Gastrocnemius medialis (tissue), 4 donors: Measurements from ENCODE around the gene TMSB4X. TPM values are rescaled to one million over a fixed set of nuclear protein-coding genes. Genes with fewer than 3 reads are reported as not detected.

Experiments
- ATAC-seq, 2 donors: fragments of 150-250 bp; one replicate each; pipeline ENCODE4 v1.9.1; 2016
- DNase-seq, 2 donors: peaks; one replicate each; pipeline ENCODE4 v3.0.0-alpha.2; 2019
- H3K27ac ChIP-seq, 4 donors: fragments of 200-600 bp; sonication (generic); 1 replicate in 1 of 4; 2 replicates in 3 of 4; pipeline ENCODE4 v1.5.1; 2016 to 2018; ENCODE audit warnings: mild to moderate bottlenecking in 2 of 4, moderate library complexity in 1 of 4
- H3K27me3 ChIP-seq, 3 donors: fragments of 200-600 bp; sonication (generic) in 2 of 3; 1 replicate in 1 of 3; 2 replicates in 2 of 3; pipeline versions ENCODE4 v1.5.1 to v1.6.0; 2016 to 2019; ENCODE audit warnings: mild to moderate bottlenecking in 1 of 3, moderate library complexity in 1 of 3
- H3K36me3 ChIP-seq, 2 donors: fragments of 200-600 bp; sonication (generic) in 1 of 2; one replicate each; pipeline ENCODE4 v1.5.1; 2017 to 2018
- H3K4me1 ChIP-seq, 2 donors: fragments of 200-600 bp; sonication (generic) in 1 of 2; one replicate each; pipeline ENCODE4 v1.5.1; 2016 to 2017; ENCODE audit warnings: mild to moderate bottlenecking in 2 of 2
- H3K4me3 ChIP-seq, 4 donors: fragments of 200-600 bp; sonication (generic) in 3 of 4; 1 replicate in 1 of 4; 2 replicates in 3 of 4; pipeline ENCODE4 v1.5.1; 2016 to 2019; ENCODE audit warnings: mild to moderate bottlenecking in 2 of 4
- H3K9me3 ChIP-seq, 3 donors: fragments of 200-600 bp; sonication (generic) in 2 of 3; 1 replicate in 1 of 3; 2 replicates in 2 of 3; pipeline ENCODE4 v1.5.1; 2016 to 2019
- CTCF ChIP-seq, 5 experiments: fragments of 450-650 bp in 3 of 5; fragments of 200-600 bp in 2 of 5; sonication (generic) in 2 of 5; IDR thresholded peaks in 4 of 5; conservative IDR thresholded peaks in 1 of 5; 1 replicate in 4 of 5; 2 replicates in 1 of 5; pipeline ENCODE4 v1.5.1; 2016 to 2019; ENCODE audit warnings: antibody characterized with exemption in 5 of 5, mild to moderate bottlenecking in 3 of 5, moderate library complexity in 3 of 5
- POLR2A ChIP-seq, 2 donors: fragments of 450-650 bp; IDR thresholded peaks; one replicate each; pipeline ENCODE4 v1.6.1; 2017; ENCODE audit warnings: antibody characterized with exemption in 2 of 2, mild to moderate bottlenecking in 2 of 2, moderate library complexity in 2 of 2
- in situ Hi-C, 4 donors: fragments of 200-750 bp; cut with MboI; loops; one replicate each; pipeline versions ENCODE4 v1.15.0 to v1.8.0; 2017; ENCODE audit warnings: low sequenced_read_pairs in 4 of 4
- intact Hi-C: fragments of 100-400 bp; cut with DNase I; formaldehyde crosslinking; loops from one replicate; pipeline ENCODE4 v1.15.1; 2023; ENCODE audit warnings: low total_unique reads
- total RNA-seq, 4 donors: library from RNA; depleted of rRNA; stranded (reverse); fragments of >200 nt; gene quantifications; one replicate each; pipeline versions ENCODE4 v1.1.0 to v1.2.3, GENCODE V29; 2016

TMSB4X gene
- total RNA-seq, 4 donors from 2014 or later, result 492 to 653 (median 526) TPM

- no peaks in the 10 kb centered on the region for H3K36me3 ChIP-seq
- no peak overlapping the region for H3K4me3 ChIP-seq
- intact Hi-C loops (loop anchor here (10.0 kb wide), 1 partner anchor 698 kb away; the partner anchor contains the start of gene TCEANC), in situ Hi-C loops (loop anchor here (10.0 to 25.0 kb wide), 2 partner anchors 528 to 530 kb away; no protein-coding TSS in a partner anchor)
- peak overlapping the region; percentile 54 to 77 (median 64) for H3K27ac ChIP-seq
- peak in 1 of 2 donors; percentile 19 for DNase-seq
- no peaks in the 10 kb centered on the region for H3K4me1 ChIP-seq
- no peak for ATAC-seq
- TF ChIP-seq POLR2A (IDR thresholded peaks at IDR 0.05) (no peak), CTCF (IDR thresholded peaks at IDR 0.05 in 4 of 5, conservative IDR thresholded peaks at IDR 0.05 in 1 of 5) (no peak)
- H3K27me3 ChIP-seq, result no peaks in the 10 kb centered on the region
- no peaks in the 10 kb centered on the region for H3K9me3 ChIP-seq
These were observed 18.0 kb upstream of the TMSB4X start for GRCh38 chrX:12956704-12957534.

- Histone ChIP-seq H3K36me3 (no peaks in the 10 kb centered on the region), H3K4me3 (no peak overlapping the region), H3K9me3 (no peaks in the 10 kb centered on the region), H3K27ac (peak overlapping the region in 1 of 4 donors; percentile 77), H3K27me3 (no peaks in the 10 kb centered on the region), H3K4me1 (no peaks in the 10 kb centered on the region)
- DNase-seq (no peak), ATAC-seq (no peak)
- intact Hi-C loops (loop anchor here (10.0 kb wide), 1 partner anchor 697 kb away; the partner anchor contains the start of gene TCEANC), in situ Hi-C loops (loop anchor here (10.0 to 25.0 kb wide), 2 partner anchors 527 to 529 kb away; no protein-coding TSS in a partner anchor)
- no peak for TF ChIP-seq CTCF (IDR thresholded peaks at IDR 0.05 in 4 of 5, conservative IDR thresholded peaks at IDR 0.05 in 1 of 5)
- TF ChIP-seq POLR2A (IDR thresholded peaks at IDR 0.05), result no peak
These were observed 16.9 kb upstream of the TMSB4X start for GRCh38 chrX:12958059-12958458.

- Histone ChIP-seq H3K4me3 (no peak overlapping the region), H3K4me1 (no peaks in the 10 kb centered on the region), H3K27ac (no peak overlapping the region), H3K27me3 (no peaks in the 10 kb centered on the region), H3K9me3 (no peaks in the 10 kb centered on the region), H3K36me3 (no peaks in the 10 kb centered on the region)
- ATAC-seq (no peak), DNase-seq (no peak)
- in situ Hi-C loops (loop anchor here (10.0 to 25.0 kb wide), 2 partner anchors 526 to 529 kb away; no protein-coding TSS in a partner anchor), intact Hi-C loops (loop anchor here (10.0 kb wide), 1 partner anchor 696 kb away; the partner anchor contains the start of gene TCEANC)
- TF ChIP-seq CTCF (IDR thresholded peaks at IDR 0.05 in 4 of 5, conservative IDR thresholded peaks at IDR 0.05 in 1 of 5), result no peak
- no peak for TF ChIP-seq POLR2A (IDR thresholded peaks at IDR 0.05)
These were observed 16.4 kb upstream of the TMSB4X start for GRCh38 chrX:12958461-12958860.

GRCh38 chrX:12961196-12961718 is 13.7 kb upstream of the TMSB4X start:
- in situ Hi-C loops, result loop anchor here in 3 of 4 donors (25.0 kb wide), 1 partner anchor 526 kb away; no protein-coding TSS in a partner anchor
- ATAC-seq (no peak), DNase-seq (no peak)
- Histone ChIP-seq H3K4me1 (no peaks in the 10 kb centered on the region), H3K27me3 (no peaks in the 10 kb centered on the region), H3K4me3 (no peak overlapping the region), H3K36me3 (no peaks in the 10 kb centered on the region), H3K27ac (no peak overlapping the region), H3K9me3 (no peaks in the 10 kb centered on the region)
- TF ChIP-seq CTCF (IDR thresholded peaks at IDR 0.05 in 4 of 5, conservative IDR thresholded peaks at IDR 0.05 in 1 of 5) (no peak), POLR2A (IDR thresholded peaks at IDR 0.05) (no peak)
- intact Hi-C loops, result no loop called here
